Activated naive CD4-positive, alpha-beta T cell (primary cell): ENCODE measurements around the gene CEL.

Source experiments
- DNase-seq, 4 experiments: peaks; one replicate each; lab custom pipeline; 2025; lab: John Stamatoyannopoulos, UW

The CEL gene

GRCh38 chr9:133117271-133118178 lies 55.7 kb downstream of the CEL start:
- DNase-seq: no peak

GRCh38 chr9:133118179-133118520 lies 56.4 kb downstream of the CEL start:
- no peak for DNase-seq

GRCh38 chr9:133118568-133118967 lies 56.8 kb downstream of the CEL start:
- no peak for DNase-seq

- DNase-seq: no peak
Observed at GRCh38 chr9:133119103-133119845, 57.5 kb downstream of the CEL start.

- DNase-seq: no peak
Observed at GRCh38 chr9:133119846-133120500, 58.2 kb downstream of the CEL start.

GRCh38 chr9:133120501-133121197 lies 58.9 kb downstream of the CEL start:
- no peak for DNase-seq
